ENCODE results near the gene KRTAP13-2.

Gene KRTAP13-2

GRCh38 chr21:30349572-30349971, 22.5 kb downstream of the KRTAP13-2 start:
- Histone ChIP-seq H3K4me1 (no peaks in the 10 kb centered on the region), H3K27me3 (ENCODE audit: control insufficient read depth, insufficient read depth, low read length) (no peaks in the 10 kb centered on the region), H3K9me3 (ENCODE audit: control insufficient read depth, low read length) (no peaks in the 10 kb centered on the region), H3K4me2 (ENCODE audit: low read length) (no peak overlapping the region), H2AFZ (no peak overlapping the region), H3K4me3 (ENCODE audit: low read depth, low read length) (no peak overlapping the region), H3K79me2 (no peaks in the 10 kb centered on the region), H3K27ac (no peak overlapping the region), H3K36me3 (ENCODE audit: control insufficient read depth, insufficient read depth, low read length) (no peaks in the 10 kb centered on the region), H3K9ac (no peak overlapping the region)
- TF ChIP-seq CTCF (IDR thresholded peaks at IDR 0.05) = no peak

- Histone ChIP-seq H3K4me2 (ENCODE audit: low read length) (no peak within 1 kb of the TSS), H3K27me3 (ENCODE audit: control insufficient read depth, insufficient read depth, low read length) (no peaks in the 10 kb centered on the region), H3K79me2 (no peaks in the 10 kb centered on the region), H3K9ac (no peak within 1 kb of the TSS), H3K4me1 (no peaks in the 10 kb centered on the region), H2AFZ (no peak within 1 kb of the TSS), H3K4me3 (ENCODE audit: low read depth, low read length) (no peak within 1 kb of the TSS), H3K27ac (no peak within 1 kb of the TSS), H3K9me3 (ENCODE audit: control insufficient read depth, low read length) (no peaks in the 10 kb centered on the region), H3K36me3 (ENCODE audit: control insufficient read depth, insufficient read depth, low read length) (no peaks in the 10 kb centered on the region)
- TF ChIP-seq CTCF (IDR thresholded peaks at IDR 0.05) = no peak
These were observed 23.6 kb downstream of the KRTAP13-2 start, which contains the start of gene KRTAP23-1 for GRCh38 chr21:30348506-30348905. Gene KRTAP23-1, minus strand, starts transcription at chr21:30348606. Its CDS starts 0 bp downstream, at chr21:30348606.

- Histone ChIP-seq H3K27ac (no peak overlapping the region), H3K4me2 (ENCODE audit: low read length) (no peak overlapping the region), H2AFZ (no peak overlapping the region), H3K79me2 (no peaks in the 10 kb centered on the region), H3K4me1 (no peaks in the 10 kb centered on the region), H3K9ac (no peak overlapping the region), H3K27me3 (ENCODE audit: control insufficient read depth, insufficient read depth, low read length) (no peaks in the 10 kb centered on the region), H3K4me3 (ENCODE audit: low read depth, low read length) (no peak overlapping the region), H3K9me3 (ENCODE audit: control insufficient read depth, low read length) (no peaks in the 10 kb centered on the region), H3K36me3 (ENCODE audit: control insufficient read depth, insufficient read depth, low read length) (no peaks in the 10 kb centered on the region)
- TF ChIP-seq CTCF (IDR thresholded peaks at IDR 0.05) = no peak
These were observed 27.1 kb downstream of the KRTAP13-2 start for GRCh38 chr21:30345014-30345413.

- TF ChIP-seq CTCF (IDR thresholded peaks at IDR 0.05) = peak; percentile 63
- Histone ChIP-seq H2AFZ (no peak overlapping the region), H3K9ac (no peak overlapping the region), H3K4me2 (ENCODE audit: low read length) (no peak overlapping the region), H3K36me3 (ENCODE audit: control insufficient read depth, insufficient read depth, low read length) (no peaks in the 10 kb centered on the region), H3K79me2 (no peaks in the 10 kb centered on the region), H3K4me1 (no peaks in the 10 kb centered on the region), H3K9me3 (ENCODE audit: control insufficient read depth, low read length) (no peaks in the 10 kb centered on the region), H3K27ac (no peak overlapping the region), H3K4me3 (ENCODE audit: low read depth, low read length) (no peak overlapping the region), H3K27me3 (ENCODE audit: control insufficient read depth, insufficient read depth, low read length) (no peaks in the 10 kb centered on the region)
These were observed 31.1 kb downstream of the KRTAP13-2 start for GRCh38 chr21:30340714-30341573.

- no peaks in the 10 kb centered on the region for H3K27me3 ChIP-seq (ENCODE audit: control insufficient read depth, insufficient read depth, low read length)
- H3K4me2 ChIP-seq (ENCODE audit: low read length) = no peak overlapping the region
- H3K4me3 ChIP-seq (ENCODE audit: low read depth, low read length) = no peak overlapping the region
- no peaks in the 10 kb centered on the region for H3K79me2 ChIP-seq
- H3K4me1 ChIP-seq = no peaks in the 10 kb centered on the region
- no peak overlapping the region for H3K9ac ChIP-seq
- H2AFZ ChIP-seq = no peak overlapping the region
- H3K36me3 ChIP-seq (ENCODE audit: control insufficient read depth, insufficient read depth, low read length) = no peaks in the 10 kb centered on the region
- H3K9me3 ChIP-seq (ENCODE audit: control insufficient read depth, low read length) = no peaks in the 10 kb centered on the region
- no peak for TF ChIP-seq CTCF (IDR thresholded peaks at IDR 0.05)
- no peak overlapping the region for H3K27ac ChIP-seq
These were observed 33.4 kb downstream of the KRTAP13-2 start for GRCh38 chr21:30338717-30339116.

All from parathyroid adenoma (tissue), 2 donors.